GM12878 (cell line): ENCODE results near the gene SORL1. TPM values are rescaled to one million over a fixed set of nuclear protein-coding genes. Genes with fewer than 3 reads are reported as not detected.

Source experiments
- BACH1 ChIP-seq: fragments of 450-650 bp; IDR thresholded peaks from 2 replicates; pipeline ENCODE4 v1.6.1; 2017; ENCODE audit warnings: mild to moderate bottlenecking, borderline replicate concordance
- BCL11A ChIP-seq: IDR thresholded peaks from 2 replicates; pipeline ENCODE4 v1.6.1; 2011; ENCODE audit warnings: low read depth, low read length
- CBFB ChIP-seq: IDR thresholded peaks from 2 replicates; pipeline ENCODE4 v1.6.1; 2016; ENCODE audit warnings: antibody characterized with exemption, low read depth
- CEBPB ChIP-seq, 2 experiments: fragments of 150-350 bp in 1 of 2; IDR thresholded peaks; 2 replicates each; pipeline ENCODE4 v1.6.1; 2012 to 2014; ENCODE audit warnings: low read depth in 2 of 2, low read length in 2 of 2, borderline replicate concordance in 1 of 2, inconsistent platforms in 1 of 2
- CHD4 ChIP-seq: fragments of 200-600 bp; sonication (generic); IDR thresholded peaks from 2 replicates; pipeline ENCODE4 v1.6.1; 2016; ENCODE audit warnings: mild to moderate bottlenecking
- DPF2 ChIP-seq: fragments of 450-650 bp; IDR thresholded peaks from 2 replicates; pipeline ENCODE4 v1.6.1; 2017; ENCODE audit warnings: mild to moderate bottlenecking
- EGR1 ChIP-seq, 2 experiments: IDR thresholded peaks; 1 replicate in 1 of 2; 2 replicates in 1 of 2; pipeline ENCODE4 v1.6.1; 2011 to 2012; ENCODE audit warnings: low read depth in 2 of 2, low read length in 2 of 2, borderline replicate concordance in 1 of 2, mild to moderate bottlenecking in 1 of 2, moderate library complexity in 1 of 2
- MYB ChIP-seq: fragments of 150-350 bp; IDR thresholded peaks from 2 replicates; pipeline ENCODE4 v1.6.1; 2014; ENCODE audit warnings: mild to moderate bottlenecking, low read depth, low read length, borderline replicate concordance
- NBN ChIP-seq: fragments of 450-650 bp; IDR thresholded peaks from 2 replicates; pipeline ENCODE4 v1.6.1; 2016
- NR2C2 ChIP-seq: IDR thresholded peaks from 2 replicates; pipeline ENCODE4 v1.6.1; 2011; ENCODE audit warnings: borderline replicate concordance, low read depth; ENCODE audit not compliant: control insufficient read depth, insufficient read length
- PAX8 ChIP-seq: fragments of 450-650 bp; IDR thresholded peaks from 2 replicates; pipeline ENCODE4 v1.6.1; 2017; ENCODE audit warnings: mild to moderate bottlenecking, moderate library complexity
- PML ChIP-seq: IDR thresholded peaks from 2 replicates; pipeline ENCODE4 v1.6.1; 2012; ENCODE audit warnings: low read length, inconsistent platforms
- POLR2AphosphoS2 ChIP-seq: IDR thresholded peaks from 2 replicates; pipeline ENCODE4 v1.6.1; 2011; ENCODE audit warnings: low read depth, mild to moderate bottlenecking, low read length, improper control_type of control experiment, moderate library complexity
- RB1 ChIP-seq: fragments of 450-650 bp; formaldehyde crosslinking; IDR thresholded peaks from 2 replicates; pipeline ENCODE4 v1.6.1; 2017; ENCODE audit warnings: mild to moderate bottlenecking, borderline replicate concordance
- SMC3 ChIP-seq: IDR thresholded peaks from 2 replicates; pipeline ENCODE4 v1.6.1; 2011; ENCODE audit warnings: low read length, improper control_type of control experiment, borderline replicate concordance
- SP1 ChIP-seq: IDR thresholded peaks from one replicate; pipeline ENCODE4 v1.6.1; 2011; ENCODE audit warnings: low read depth, low read length
- SRF ChIP-seq, 2 experiments: IDR thresholded peaks; 2 replicates each; pipeline ENCODE4 v1.6.1; 2011; ENCODE audit warnings: low read depth in 2 of 2, low read length in 2 of 2, mild to moderate bottlenecking in 1 of 2, moderate library complexity in 1 of 2
- YY1 ChIP-seq: IDR thresholded peaks from 2 replicates; pipeline ENCODE4 v1.6.1; 2011; ENCODE audit warnings: low read depth, mild to moderate bottlenecking, low read length
- ZNF274 ChIP-seq: IDR thresholded peaks from one replicate; pipeline ENCODE4 v1.8.0; 2011; ENCODE audit not compliant: insufficient read length, insufficient read depth
- polyA plus RNA-seq, 11 experiments: library from polyadenylated mRNA; depleted of rRNA in 4 of 11; unstranded in 6 of 11; stranded (reverse) in 5 of 11; fragments of >200 nt; fragmentation: Nextera tagmentation in 4 of 11; fragmentation: Illumina TruSeq in 1 of 11; extraction: Ambion mirVana in 4 of 11; extraction: Trizol in 1 of 11; gene quantifications; 1 replicate in 1 of 11; 2 replicates in 10 of 11; pipeline versions ENCODE4 v1.2.1 to v1.2.3, GENCODE V29; 2011 to 2016; ENCODE audit warnings: inconsistent platforms in 2 of 11, missing spikeins in 2 of 11, low read depth in 1 of 11
- total RNA-seq, 4 experiments: library from RNA; depleted of rRNA in 3 of 4; stranded (reverse); fragments of >200 nt in 3 of 4; fragmentation: Illumina TruSeq in 1 of 4; extraction: Trizol in 1 of 4; gene quantifications; 2 replicates each; pipeline versions ENCODE4 v1.2.1 to v1.2.3, GENCODE V29; 2013 to 2021
- TF ChIP-seq, protein P1 (sequence below): fragments of 150-350 bp; IDR thresholded peaks from 2 replicates; pipeline ENCODE4 v1.6.1; 2016; ENCODE audit warnings: low read depth, low read length
- TF ChIP-seq, protein P2 (sequence below): IDR thresholded peaks from 2 replicates; pipeline ENCODE4 v1.6.1; 2011; ENCODE audit warnings: mild to moderate bottlenecking, low read depth, low read length, moderate library complexity; ENCODE audit not compliant: insufficient replicate concordance
- TF ChIP-seq, protein P3 (sequence below): IDR thresholded peaks from 2 replicates; pipeline ENCODE4 v1.6.1; 2011; ENCODE audit warnings: borderline replicate concordance, low read depth, mild to moderate bottlenecking, moderate library complexity, mixed read lengths, low read length; ENCODE audit not compliant: insufficient read depth; ENCODE audit errors: extremely low read length
- TF ChIP-seq, protein P4 (sequence below): IDR thresholded peaks from 2 replicates; pipeline ENCODE4 v1.6.1; 2011; ENCODE audit warnings: borderline replicate concordance, low read depth, mild to moderate bottlenecking, moderate library complexity, low read length; ENCODE audit not compliant: insufficient read depth, poor library complexity, severe bottlenecking
- TF ChIP-seq, protein P5 (sequence below): IDR thresholded peaks from 2 replicates; pipeline ENCODE4 v1.6.1; 2011; ENCODE audit warnings: low read depth, low read length, improper control_type of control experiment, borderline replicate concordance

SORL1 gene
- total and polyA plus RNA-seq, 10 of the 15 experiments (the other 5 are each of a cell fraction or from before 2014, with no cell fraction given), result 20.2 to 107 (median 59.9) TPM

DNA sequence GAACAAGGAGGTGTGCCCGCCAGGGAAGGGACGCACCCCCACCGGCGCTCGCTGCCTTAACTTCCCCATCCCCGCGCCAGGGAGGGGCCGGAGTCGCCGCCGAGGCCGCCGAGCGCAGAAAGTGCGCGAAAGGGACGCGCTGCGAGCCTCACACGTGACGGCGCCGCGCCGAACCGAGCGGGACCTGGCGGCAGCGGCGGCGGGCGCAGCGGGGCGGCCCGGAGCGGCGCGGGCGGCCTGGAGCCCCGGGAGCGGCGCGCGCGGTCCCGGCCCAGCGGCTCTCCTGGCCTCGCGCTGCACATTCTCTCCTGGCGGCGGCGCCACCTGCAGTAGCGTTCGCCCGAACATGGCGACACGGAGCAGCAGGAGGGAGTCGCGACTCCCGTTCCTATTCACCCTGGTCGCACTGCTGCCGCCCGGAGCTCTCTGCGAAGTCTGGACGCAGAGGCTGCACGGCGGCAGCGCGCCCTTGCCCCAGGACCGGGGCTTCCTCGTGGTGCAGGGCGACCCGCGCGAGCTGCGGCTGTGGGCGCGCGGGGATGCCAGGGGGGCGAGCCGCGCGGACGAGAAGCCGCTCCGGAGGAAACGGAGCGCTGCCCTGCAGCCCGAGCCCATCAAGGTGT is at the start of gene SORL1 (continued):
- TF ChIP-seq, protein P1, sequence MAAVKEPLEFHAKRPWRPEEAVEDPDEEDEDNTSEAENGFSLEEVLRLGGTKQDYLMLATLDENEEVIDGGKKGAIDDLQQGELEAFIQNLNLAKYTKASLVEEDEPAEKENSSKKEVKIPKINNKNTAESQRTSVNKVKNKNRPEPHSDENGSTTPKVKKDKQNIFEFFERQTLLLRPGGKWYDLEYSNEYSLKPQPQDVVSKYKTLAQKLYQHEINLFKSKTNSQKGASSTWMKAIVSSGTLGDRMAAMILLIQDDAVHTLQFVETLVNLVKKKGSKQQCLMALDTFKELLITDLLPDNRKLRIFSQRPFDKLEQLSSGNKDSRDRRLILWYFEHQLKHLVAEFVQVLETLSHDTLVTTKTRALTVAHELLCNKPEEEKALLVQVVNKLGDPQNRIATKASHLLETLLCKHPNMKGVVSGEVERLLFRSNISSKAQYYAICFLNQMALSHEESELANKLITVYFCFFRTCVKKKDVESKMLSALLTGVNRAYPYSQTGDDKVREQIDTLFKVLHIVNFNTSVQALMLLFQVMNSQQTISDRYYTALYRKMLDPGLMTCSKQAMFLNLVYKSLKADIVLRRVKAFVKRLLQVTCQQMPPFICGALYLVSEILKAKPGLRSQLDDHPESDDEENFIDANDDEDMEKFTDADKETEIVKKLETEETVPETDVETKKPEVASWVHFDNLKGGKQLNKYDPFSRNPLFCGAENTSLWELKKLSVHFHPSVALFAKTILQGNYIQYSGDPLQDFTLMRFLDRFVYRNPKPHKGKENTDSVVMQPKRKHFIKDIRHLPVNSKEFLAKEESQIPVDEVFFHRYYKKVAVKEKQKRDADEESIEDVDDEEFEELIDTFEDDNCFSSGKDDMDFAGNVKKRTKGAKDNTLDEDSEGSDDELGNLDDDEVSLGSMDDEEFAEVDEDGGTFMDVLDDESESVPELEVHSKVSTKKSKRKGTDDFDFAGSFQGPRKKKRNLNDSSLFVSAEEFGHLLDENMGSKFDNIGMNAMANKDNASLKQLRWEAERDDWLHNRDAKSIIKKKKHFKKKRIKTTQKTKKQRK, result no peak
- TF ChIP-seq YY1, result peak; percentile 94
- TF ChIP-seq, protein P2, sequence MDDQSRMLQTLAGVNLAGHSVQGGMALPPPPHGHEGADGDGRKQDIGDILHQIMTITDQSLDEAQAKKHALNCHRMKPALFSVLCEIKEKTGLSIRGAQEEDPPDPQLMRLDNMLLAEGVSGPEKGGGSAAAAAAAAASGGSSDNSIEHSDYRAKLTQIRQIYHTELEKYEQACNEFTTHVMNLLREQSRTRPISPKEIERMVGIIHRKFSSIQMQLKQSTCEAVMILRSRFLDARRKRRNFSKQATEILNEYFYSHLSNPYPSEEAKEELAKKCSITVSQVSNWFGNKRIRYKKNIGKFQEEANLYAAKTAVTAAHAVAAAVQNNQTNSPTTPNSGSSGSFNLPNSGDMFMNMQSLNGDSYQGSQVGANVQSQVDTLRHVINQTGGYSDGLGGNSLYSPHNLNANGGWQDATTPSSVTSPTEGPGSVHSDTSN, result no peak
- no peak for TF ChIP-seq ZNF274
- TF ChIP-seq, protein P3, sequence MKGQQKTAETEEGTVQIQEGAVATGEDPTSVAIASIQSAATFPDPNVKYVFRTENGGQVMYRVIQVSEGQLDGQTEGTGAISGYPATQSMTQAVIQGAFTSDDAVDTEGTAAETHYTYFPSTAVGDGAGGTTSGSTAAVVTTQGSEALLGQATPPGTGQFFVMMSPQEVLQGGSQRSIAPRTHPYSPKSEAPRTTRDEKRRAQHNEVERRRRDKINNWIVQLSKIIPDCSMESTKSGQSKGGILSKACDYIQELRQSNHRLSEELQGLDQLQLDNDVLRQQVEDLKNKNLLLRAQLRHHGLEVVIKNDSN, result peak; percentile 54
- TF ChIP-seq CEBPB (IDR thresholded peaks at IDR 0.05; ENCODE audit: borderline replicate concordance in 1 of 2, low read depth in 2 of 2, low read length in 2 of 2), result no peak
- TF ChIP-seq, protein P4, sequence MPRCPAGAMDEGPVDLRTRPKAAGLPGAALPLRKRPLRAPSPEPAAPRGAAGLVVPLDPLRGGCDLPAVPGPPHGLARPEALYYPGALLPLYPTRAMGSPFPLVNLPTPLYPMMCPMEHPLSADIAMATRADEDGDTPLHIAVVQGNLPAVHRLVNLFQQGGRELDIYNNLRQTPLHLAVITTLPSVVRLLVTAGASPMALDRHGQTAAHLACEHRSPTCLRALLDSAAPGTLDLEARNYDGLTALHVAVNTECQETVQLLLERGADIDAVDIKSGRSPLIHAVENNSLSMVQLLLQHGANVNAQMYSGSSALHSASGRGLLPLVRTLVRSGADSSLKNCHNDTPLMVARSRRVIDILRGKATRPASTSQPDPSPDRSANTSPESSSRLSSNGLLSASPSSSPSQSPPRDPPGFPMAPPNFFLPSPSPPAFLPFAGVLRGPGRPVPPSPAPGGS, result no peak
- TF ChIP-seq NR2C2, result no peak
- TF ChIP-seq SMC3, result peak; percentile 52; the same call in 1 of the 2 replicates
- no peak for TF ChIP-seq EGR1 (IDR thresholded peaks at IDR 0.05; ENCODE audit: borderline replicate concordance in 1 of 2, low read depth in 2 of 2, low read length in 2 of 2)
- TF ChIP-seq BACH1, result peak; percentile 95
- TF ChIP-seq PAX8, result no peak
- TF ChIP-seq CBFB, result no peak
- TF ChIP-seq SP1, result no peak
- TF ChIP-seq DPF2, result peak; percentile 82
- TF ChIP-seq, protein P5, sequence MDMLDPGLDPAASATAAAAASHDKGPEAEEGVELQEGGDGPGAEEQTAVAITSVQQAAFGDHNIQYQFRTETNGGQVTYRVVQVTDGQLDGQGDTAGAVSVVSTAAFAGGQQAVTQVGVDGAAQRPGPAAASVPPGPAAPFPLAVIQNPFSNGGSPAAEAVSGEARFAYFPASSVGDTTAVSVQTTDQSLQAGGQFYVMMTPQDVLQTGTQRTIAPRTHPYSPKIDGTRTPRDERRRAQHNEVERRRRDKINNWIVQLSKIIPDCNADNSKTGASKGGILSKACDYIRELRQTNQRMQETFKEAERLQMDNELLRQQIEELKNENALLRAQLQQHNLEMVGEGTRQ, result no peak
- no peak for TF ChIP-seq MYB
- no peak for TF ChIP-seq PML
- no peak for TF ChIP-seq BCL11A
- no peak for TF ChIP-seq CHD4
- no peak for TF ChIP-seq RB1
- TF ChIP-seq SRF (IDR thresholded peaks at IDR 0.05; ENCODE audit: low read depth in 2 of 2, low read length in 2 of 2), result no peak
- TF ChIP-seq POLR2AphosphoS2, result peak; percentile 67; the same call in 1 of the 2 replicates
- no peak for TF ChIP-seq NBN
